Panc1 (cell line): ENCODE measurements around the gene ATP2B2. TPM values are rescaled to one million over a fixed set of nuclear protein-coding genes. Genes with fewer than 3 reads are reported as not detected.

ENCODE experiments used
- ATAC-seq: fragments of 200-7000 bp; cut with Tn5 transposase; 2 replicates; pipeline ENCODE4 v1.9.1; 2020; ENCODE audit warnings: mild to moderate bottlenecking, moderate library complexity
- BruUV-seq: library from RNA; stranded (reverse); fragments of 400-500 nt; replicated peaks from 2 replicates; lab custom pipeline; 2021; lab: Mats Ljungman, UMichigan
- CTCF ChIA-PET: fragments of 300-600 bp; sonication (Branson Sonifier 250); formaldehyde crosslinking; loops from one replicate; lab custom pipeline; 2022; ENCODE audit warnings: antibody characterized with exemption; lab: Charles Lee
- POLR2A ChIA-PET: fragments of 300-600 bp; sonication (Branson Sonifier 250); formaldehyde crosslinking; loops from one replicate; lab custom pipeline; 2022; ENCODE audit warnings: antibody characterized with exemption; lab: Charles Lee
- DNase-seq: peaks from one replicate; pipeline ENCODE4 v3.0.0-alpha.2; 2010; ENCODE audit warnings: low read depth, low spot score
- H3K27ac ChIP-seq: 2 replicates; pipeline ENCODE4 v1.5.1; 2011; ENCODE audit warnings: mild to moderate bottlenecking, low read length, inconsistent platforms
- H3K27me3 ChIP-seq: fragments of 200-500 bp; sonication (Bioruptor generic); 2 replicates; pipeline ENCODE4 v1.6.0; 2014; ENCODE audit warnings: low read length, inconsistent platforms; ENCODE audit not compliant: control insufficient read depth, insufficient read depth
- H3K36me3 ChIP-seq: fragments of 200-500 bp; sonication (Bioruptor generic); 2 replicates; pipeline ENCODE4 v1.5.1; 2014; ENCODE audit warnings: inconsistent platforms, mild to moderate bottlenecking, low read length, moderate library complexity; ENCODE audit not compliant: control insufficient read depth, insufficient read depth
- H3K4me1 ChIP-seq: 2 replicates; pipeline ENCODE4 v1.5.1; 2011; ENCODE audit warnings: inconsistent platforms, mild to moderate bottlenecking, low read length, moderate library complexity; ENCODE audit not compliant: control insufficient read depth, insufficient read depth
- H3K4me3 ChIP-seq, 2 experiments: 2 replicates each; pipeline ENCODE4 v1.5.1; 2011 to 2012; ENCODE audit warnings: low read depth in 2 of 2, low read length in 2 of 2, mild to moderate bottlenecking in 2 of 2, inconsistent platforms in 1 of 2, moderate library complexity in 1 of 2
- H3K9me3 ChIP-seq: fragments of 200-500 bp; sonication (Bioruptor generic); 2 replicates; pipeline ENCODE4 v1.5.1; 2014; ENCODE audit warnings: low read depth, mild to moderate bottlenecking, inconsistent platforms, low read length, moderate library complexity; ENCODE audit not compliant: control insufficient read depth, insufficient read depth
- POLR2AphosphoS5 ChIP-seq: IDR thresholded peaks from 2 replicates; pipeline ENCODE4 v1.6.1; 2012; ENCODE audit warnings: mild to moderate bottlenecking, low read depth, low read length, moderate library complexity
- SIN3A ChIP-seq: IDR thresholded peaks from 2 replicates; pipeline ENCODE4 v1.6.1; 2012; ENCODE audit warnings: low read depth, mild to moderate bottlenecking, low read length, moderate library complexity, borderline replicate concordance; ENCODE audit not compliant: insufficient read depth
- TCF7L2 ChIP-seq: IDR thresholded peaks from 2 replicates; pipeline ENCODE4 v1.6.1; 2011; ENCODE audit warnings: mild to moderate bottlenecking, low read depth, low read length, inconsistent platforms
- in situ Hi-C: cut with HindIII; loops from 2 replicates; pipeline ENCODE4 v1.10.0; 2016; ENCODE audit warnings: low sequenced_read_pairs, low pct_unique_long_range_greater_than_20kb
- intact Hi-C: fragments of 100-400 bp; cut with micrococcal nuclease; formaldehyde crosslinking; loops from one replicate; pipeline ENCODE4 v1.10.0; 2022; ENCODE audit not compliant: unreplicated experiment
- total RNA-seq: library from RNA; stranded (reverse); gene quantifications from one replicate; pipeline ENCODE4 v1.2.1, GENCODE V29; 2021; ENCODE audit not compliant: unreplicated experiment
- TF ChIP-seq, protein P1 (sequence below), 2 experiments: IDR thresholded peaks; 2 replicates each; pipeline ENCODE4 v1.6.1; 2011 to 2012; ENCODE audit warnings: low read depth in 2 of 2, control low read depth in 1 of 2, low read length in 1 of 2, mild to moderate bottlenecking in 1 of 2, moderate library complexity in 1 of 2; ENCODE audit not compliant: insufficient read depth in 1 of 2
- TF ChIP-seq, protein P2 (sequence below): fragments of 450-650 bp; IDR thresholded peaks from 2 replicates; pipeline ENCODE4 v1.5.1; 2017; ENCODE audit warnings: mild to moderate bottlenecking

The ATP2B2 gene
- total RNA-seq, 1 experiment from 2014 or later: not detected

DNA sequence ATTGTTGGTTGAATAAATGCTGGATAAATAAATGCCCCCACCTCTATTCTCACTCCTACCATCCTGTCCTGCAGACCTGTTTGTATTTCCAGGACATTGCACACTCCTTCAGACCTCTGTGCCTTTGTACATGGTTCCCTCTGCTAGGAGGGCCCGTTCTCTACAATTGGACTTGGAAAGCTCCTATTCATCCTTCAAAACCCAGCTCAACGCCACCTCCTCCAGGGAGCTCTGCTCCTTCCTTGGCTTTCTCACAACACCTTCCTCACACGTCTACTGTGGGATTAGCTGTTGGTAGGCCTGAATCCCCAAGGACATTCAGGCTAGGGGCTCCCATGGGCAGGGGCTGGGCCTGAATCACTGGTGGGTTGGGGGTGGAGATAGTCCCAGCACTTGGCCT is 105.8 kb downstream of the ATP2B2 start:
- in situ Hi-C loops: no loop called here
- CTCF ChIA-PET: interaction anchor here (0.5 to 0.6 kb wide), 2 partner anchors 228 to 269 kb away, joined by 3 to 7 read pairs; no protein-coding TSS in a partner anchor

DNA sequence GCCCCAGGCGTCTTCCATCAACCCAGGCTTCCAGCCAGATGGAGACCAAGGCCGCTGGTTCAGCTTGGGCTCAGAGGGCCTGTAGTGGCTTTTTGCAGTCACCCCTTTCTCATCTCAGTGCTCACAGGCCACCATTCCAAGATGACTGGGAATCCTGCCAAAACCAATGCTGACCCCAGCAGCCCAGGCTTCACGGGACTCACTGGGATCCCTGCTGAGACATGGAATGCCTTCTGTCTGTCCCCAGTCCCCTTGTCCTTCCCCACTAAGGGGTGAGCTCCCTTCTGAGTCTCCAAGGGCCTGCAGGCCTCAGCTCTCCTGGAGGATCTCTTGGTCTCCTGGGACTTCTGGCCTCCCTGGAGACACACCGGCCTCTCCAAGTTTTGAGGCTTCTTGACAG is 107.0 kb downstream of the ATP2B2 start:
- BruUV-seq: no TSS peak
- DNase-seq: no peak
- in situ Hi-C loops (no loop called here), intact Hi-C loops (no loop called here)
- H3K4me1 ChIP-seq: no peaks in the 10 kb centered on the region
- POLR2A ChIA-PET: no interaction called here
- TF ChIP-seq, protein P1, sequence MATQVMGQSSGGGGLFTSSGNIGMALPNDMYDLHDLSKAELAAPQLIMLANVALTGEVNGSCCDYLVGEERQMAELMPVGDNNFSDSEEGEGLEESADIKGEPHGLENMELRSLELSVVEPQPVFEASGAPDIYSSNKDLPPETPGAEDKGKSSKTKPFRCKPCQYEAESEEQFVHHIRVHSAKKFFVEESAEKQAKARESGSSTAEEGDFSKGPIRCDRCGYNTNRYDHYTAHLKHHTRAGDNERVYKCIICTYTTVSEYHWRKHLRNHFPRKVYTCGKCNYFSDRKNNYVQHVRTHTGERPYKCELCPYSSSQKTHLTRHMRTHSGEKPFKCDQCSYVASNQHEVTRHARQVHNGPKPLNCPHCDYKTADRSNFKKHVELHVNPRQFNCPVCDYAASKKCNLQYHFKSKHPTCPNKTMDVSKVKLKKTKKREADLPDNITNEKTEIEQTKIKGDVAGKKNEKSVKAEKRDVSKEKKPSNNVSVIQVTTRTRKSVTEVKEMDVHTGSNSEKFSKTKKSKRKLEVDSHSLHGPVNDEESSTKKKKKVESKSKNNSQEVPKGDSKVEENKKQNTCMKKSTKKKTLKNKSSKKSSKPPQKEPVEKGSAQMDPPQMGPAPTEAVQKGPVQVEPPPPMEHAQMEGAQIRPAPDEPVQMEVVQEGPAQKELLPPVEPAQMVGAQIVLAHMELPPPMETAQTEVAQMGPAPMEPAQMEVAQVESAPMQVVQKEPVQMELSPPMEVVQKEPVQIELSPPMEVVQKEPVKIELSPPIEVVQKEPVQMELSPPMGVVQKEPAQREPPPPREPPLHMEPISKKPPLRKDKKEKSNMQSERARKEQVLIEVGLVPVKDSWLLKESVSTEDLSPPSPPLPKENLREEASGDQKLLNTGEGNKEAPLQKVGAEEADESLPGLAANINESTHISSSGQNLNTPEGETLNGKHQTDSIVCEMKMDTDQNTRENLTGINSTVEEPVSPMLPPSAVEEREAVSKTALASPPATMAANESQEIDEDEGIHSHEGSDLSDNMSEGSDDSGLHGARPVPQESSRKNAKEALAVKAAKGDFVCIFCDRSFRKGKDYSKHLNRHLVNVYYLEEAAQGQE (IDR thresholded peaks at IDR 0.05; ENCODE audit: insufficient read depth in 1 of 2, low read depth in 2 of 2, low read length in 1 of 2): no peak
- TF ChIP-seq SIN3A (no peak), POLR2AphosphoS5 (no peak), TCF7L2 (no peak)
- TF ChIP-seq, protein P2, sequence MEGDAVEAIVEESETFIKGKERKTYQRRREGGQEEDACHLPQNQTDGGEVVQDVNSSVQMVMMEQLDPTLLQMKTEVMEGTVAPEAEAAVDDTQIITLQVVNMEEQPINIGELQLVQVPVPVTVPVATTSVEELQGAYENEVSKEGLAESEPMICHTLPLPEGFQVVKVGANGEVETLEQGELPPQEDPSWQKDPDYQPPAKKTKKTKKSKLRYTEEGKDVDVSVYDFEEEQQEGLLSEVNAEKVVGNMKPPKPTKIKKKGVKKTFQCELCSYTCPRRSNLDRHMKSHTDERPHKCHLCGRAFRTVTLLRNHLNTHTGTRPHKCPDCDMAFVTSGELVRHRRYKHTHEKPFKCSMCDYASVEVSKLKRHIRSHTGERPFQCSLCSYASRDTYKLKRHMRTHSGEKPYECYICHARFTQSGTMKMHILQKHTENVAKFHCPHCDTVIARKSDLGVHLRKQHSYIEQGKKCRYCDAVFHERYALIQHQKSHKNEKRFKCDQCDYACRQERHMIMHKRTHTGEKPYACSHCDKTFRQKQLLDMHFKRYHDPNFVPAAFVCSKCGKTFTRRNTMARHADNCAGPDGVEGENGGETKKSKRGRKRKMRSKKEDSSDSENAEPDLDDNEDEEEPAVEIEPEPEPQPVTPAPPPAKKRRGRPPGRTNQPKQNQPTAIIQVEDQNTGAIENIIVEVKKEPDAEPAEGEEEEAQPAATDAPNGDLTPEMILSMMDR: no peak
- no peak overlapping the region for H3K4me3 ChIP-seq
- no peaks in the 10 kb centered on the region for H3K27me3 ChIP-seq
- H3K36me3 ChIP-seq: no peaks in the 10 kb centered on the region
- no peaks in the 10 kb centered on the region for H3K9me3 ChIP-seq
- CTCF ChIA-PET: no interaction called here
- ATAC-seq: no peak
- H3K27ac ChIP-seq: no peak overlapping the region

More for the DNA sequence above, 105.8 kb downstream of the ATP2B2 start:
- Histone ChIP-seq H3K27me3 (no peaks in the 10 kb centered on the region), H3K27ac (no peak overlapping the region), H3K9me3 (no peaks in the 10 kb centered on the region), H3K36me3 (no peaks in the 10 kb centered on the region), H3K4me1 (no peaks in the 10 kb centered on the region), H3K4me3 (no peak overlapping the region)
- no TSS peak for BruUV-seq
- TF ChIP-seq SIN3A (no peak), TCF7L2 (no peak), POLR2AphosphoS5 (no peak)
- TF ChIP-seq, protein P2: no peak
- TF ChIP-seq, protein P1 (IDR thresholded peaks at IDR 0.05; ENCODE audit: insufficient read depth in 1 of 2, low read depth in 2 of 2, low read length in 1 of 2): no peak
- intact Hi-C loops: no loop called here
- POLR2A ChIA-PET: no interaction called here
- ATAC-seq: no peak
- no peak for DNase-seq
